Right ventricle myocardium superior (tissue), 1 donor: ENCODE results near the gene GSK3B. TPM values are rescaled to one million over a fixed set of nuclear protein-coding genes. Genes with fewer than 3 reads are reported as not detected.

Experiments
- ATAC-seq: fragments of 200-7000 bp; cut with Tn5 transposase; one replicate; pipeline ENCODE4 v1.9.1; 2020; ENCODE audit warnings: mild to moderate bottlenecking; ENCODE audit not compliant: poor library complexity
- DNase-seq: peaks from one replicate; pipeline ENCODE4 v3.0.0-alpha.2; 2020
- intact Hi-C: fragments of 100-400 bp; cut with DNase I; formaldehyde crosslinking; loops from one replicate; pipeline ENCODE4 v1.11.2; 2022
- long read RNA-seq: library from polyadenylated mRNA; unstranded; transcript quantifications from one replicate; pipeline ENCODE4 v2.0.0, GENCODE V29; 2021
- total RNA-seq: library from RNA; stranded (reverse); fragmentation: NEBNext Ultra II Directional; extraction: Animal tissue kit (Norgen Biotek cat#: 25700); gene quantifications from one replicate; pipeline ENCODE4 v1.2.1, GENCODE V29; 2021
- donor health status: DM: no; HTN: yes; CAD: no; lungs with severe emphysema.

The GSK3B gene
- total RNA-seq: 35.0 TPM
- long read RNA-seq, full-length matches to known transcripts: 7 of 17 reads
- long read RNA-seq, partial matches to known transcripts: 4 of 17 reads
- long read RNA-seq, other reads (novel, unspliced or antisense): 6 of 17 reads

- ATAC-seq: peak; percentile 89
- intact Hi-C loops: loop anchor here (10.0 kb wide), 1 partner anchor 199 kb away; no protein-coding TSS in a partner anchor
- DNase-seq: peak; percentile 99
Measured at GRCh38 chr3:120093911-120094775, at the start of gene GSK3B. TSS of gene GSK3B (minus strand) at chr3:120094447. CDS start at chr3:120093434, 1,013 bp downstream.

DNA sequence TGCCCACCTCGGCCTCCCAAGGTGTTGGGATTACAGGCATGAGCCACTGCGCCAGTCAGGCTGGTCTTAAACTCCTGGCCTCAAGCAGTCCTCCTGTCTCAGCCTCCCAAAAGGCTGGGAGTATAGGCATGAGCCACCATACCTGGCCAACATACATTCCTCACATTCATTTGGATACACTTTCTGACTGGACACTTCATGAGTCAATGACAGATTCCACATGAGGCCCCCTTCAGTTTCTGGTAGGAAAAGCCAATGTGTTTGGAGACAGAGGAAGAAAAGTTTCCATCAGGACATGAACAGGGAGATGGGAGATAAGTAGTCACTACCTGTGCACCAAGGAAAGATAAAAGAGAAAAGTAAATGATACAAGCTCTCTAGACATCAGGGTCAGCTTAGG, 49.4 kb upstream of the GSK3B start:
- intact Hi-C loops: no loop called here
- ATAC-seq: no peak

DNA sequence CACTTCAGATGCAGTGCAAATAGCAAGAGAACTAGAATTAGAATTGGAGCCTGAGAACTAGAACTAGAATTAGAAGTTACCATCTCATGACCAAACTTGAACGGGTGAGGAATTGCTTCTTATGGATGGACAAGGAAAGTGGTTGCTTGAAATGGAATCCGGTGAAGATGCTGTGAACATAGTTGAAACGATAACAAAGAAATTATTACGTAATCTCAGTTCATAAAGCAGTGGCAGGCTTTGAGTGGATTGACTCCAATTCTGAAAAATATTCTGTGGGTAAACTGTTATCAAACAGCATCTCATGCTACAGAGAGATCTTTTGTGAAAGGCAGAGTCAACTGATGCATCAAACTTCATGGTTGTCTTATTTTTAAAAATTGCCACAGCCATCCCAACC, 48.0 kb upstream of the GSK3B start:
- ATAC-seq (no peak), DNase-seq (no peak)
- intact Hi-C loops: no loop called here

More for the DNA sequence above, 49.4 kb upstream of the GSK3B start:
- no peak for DNase-seq

GRCh38 chr3:120140098-120140742, 46.0 kb upstream of the GSK3B start:
- intact Hi-C loops: no loop called here
- ATAC-seq (no peak), DNase-seq (no peak)

- DNase-seq: no peak
- intact Hi-C loops: no loop called here
- no peak for ATAC-seq
Measured at GRCh38 chr3:120139140-120139539, 44.9 kb upstream of the GSK3B start.

GRCh38 chr3:120137548-120137947, 43.3 kb upstream of the GSK3B start:
- ATAC-seq: no peak
- intact Hi-C loops: no loop called here
- DNase-seq: no peak

DNA sequence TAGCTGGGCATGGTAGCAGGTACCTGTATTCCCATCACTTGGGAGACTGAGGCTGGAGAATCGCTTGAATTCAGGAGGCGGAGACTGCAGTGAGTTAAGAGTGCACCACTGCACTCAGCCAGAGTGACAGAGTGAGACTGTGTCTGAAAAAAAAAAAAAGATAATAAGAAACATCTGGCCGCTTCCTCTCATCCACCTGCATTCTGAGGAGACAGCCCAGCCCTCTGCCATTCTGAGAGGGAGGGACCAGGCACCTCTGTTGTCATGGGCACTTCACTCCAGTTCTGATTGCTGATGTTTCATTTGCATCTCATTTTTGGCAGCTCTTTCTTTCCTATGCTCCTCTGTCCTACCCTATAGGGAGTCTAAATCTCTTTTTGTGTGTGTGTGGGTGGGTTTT, 36.4 kb upstream of the GSK3B start:
- no peak for ATAC-seq
- intact Hi-C loops: no loop called here
- no peak for DNase-seq

DNA sequence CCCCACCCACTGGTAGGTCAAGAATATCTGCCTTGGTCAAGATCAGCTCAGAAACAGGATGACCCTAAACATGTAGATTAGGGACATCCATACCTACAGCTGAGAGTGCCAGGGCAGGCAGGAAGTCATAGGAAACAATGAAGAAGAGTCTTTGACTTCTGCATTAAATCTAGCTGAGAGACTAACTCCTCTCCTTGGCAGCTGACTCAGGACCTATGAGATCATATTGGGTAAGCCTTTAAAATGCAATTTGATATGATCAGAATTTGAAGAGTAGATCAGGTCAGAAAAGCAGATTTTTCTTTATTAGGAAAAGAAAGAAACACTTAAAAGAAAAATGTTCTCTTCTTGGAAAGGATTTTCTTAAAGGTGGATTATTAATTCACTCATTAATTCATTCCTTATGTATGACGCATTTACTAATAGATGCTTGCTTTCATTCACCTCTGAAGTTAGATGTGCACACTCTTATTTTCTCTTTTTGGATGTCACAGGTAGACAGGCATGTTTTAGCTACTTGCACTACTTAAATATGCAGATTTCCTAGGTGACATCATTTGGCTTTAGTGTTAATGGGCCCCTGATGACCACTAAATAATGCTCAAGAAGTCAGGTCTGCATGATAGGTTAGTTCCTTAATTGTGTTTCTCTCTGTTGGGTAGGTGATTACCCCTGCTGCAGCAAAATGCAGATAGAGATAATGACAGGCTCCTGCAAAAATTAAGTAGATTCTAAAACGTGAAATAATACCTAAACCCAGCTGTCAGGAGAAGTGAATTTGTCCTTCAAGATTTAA, 35.7 kb upstream of the GSK3B start:
- no peak for DNase-seq
- ATAC-seq: no peak
- intact Hi-C loops: no loop called here

DNA sequence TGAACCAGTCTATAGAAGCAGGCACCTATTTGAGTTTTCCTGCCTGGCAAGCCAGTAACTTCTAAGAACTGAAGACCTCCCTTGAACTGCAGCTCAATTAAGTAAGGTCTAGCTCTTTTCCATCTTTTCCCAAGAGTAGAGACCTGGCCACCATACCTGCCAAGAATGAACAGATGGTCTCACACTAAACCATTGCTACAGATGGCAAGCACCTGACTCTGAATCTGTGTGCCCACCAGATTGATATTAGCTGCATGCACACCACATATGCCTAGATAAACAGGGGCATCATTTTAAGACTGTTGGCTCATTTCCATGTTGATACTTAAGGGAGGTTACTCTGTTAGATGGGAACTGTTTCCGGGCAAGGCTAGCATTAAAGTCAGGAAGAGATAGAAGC, 34.8 kb upstream of the GSK3B start:
- ATAC-seq (no peak), DNase-seq (no peak)
- intact Hi-C loops: no loop called here

- ATAC-seq (no peak), DNase-seq (no peak)
- intact Hi-C loops: no loop called here
Measured at GRCh38 chr3:120125992-120126391, 31.7 kb upstream of the GSK3B start.

DNA sequence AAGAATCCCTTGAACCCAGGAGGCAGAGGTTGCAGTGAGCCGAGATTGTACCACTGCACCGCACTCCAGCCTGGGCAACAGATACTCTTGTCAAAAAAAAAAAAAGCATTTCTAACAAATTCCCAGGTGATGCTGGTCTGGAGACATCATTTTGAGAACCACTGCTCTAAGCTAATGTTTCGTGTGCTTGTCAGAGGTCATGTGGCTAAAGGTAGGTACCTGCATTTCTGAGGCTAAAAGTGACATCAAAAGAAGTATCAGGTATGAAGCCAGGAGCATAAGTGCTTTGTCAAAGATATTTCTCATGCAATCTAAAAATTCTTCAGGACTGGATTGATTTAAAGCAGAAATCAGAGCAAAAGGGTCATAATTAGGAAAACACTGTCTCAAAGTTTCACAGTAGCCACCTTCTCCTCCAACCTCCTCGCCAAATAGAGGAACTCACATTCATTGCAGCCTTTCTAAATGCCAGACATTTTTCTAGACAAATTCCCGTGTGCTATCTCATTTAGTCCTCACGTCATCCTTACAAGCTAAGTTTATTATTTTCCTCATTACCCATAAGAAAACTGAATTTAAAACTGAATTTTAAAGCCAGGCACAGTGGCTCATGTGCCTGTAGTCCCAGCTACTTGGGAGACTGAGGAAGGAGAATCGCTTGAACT, 25.7 kb upstream of the GSK3B start:
- DNase-seq: no peak
- intact Hi-C loops: no loop called here

DNA sequence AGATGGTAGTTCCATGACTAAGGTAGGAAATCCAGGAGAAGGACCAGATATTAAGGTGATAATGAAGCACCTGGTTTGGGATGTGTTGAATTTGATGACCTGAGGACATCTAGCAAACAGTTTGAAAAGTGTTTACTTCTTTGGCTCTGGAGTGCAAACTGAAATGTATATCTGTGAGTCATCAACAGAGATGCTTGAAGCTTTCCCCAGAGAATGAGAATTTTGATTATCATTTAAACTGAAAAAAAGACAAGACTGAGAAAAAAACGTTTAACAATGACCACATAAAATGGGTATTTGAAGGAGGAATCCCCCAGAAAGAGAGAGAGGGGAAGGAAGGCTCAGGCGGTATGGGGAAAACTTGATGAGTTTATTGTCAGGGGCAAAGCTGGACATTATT, 20.7 kb upstream of the GSK3B start:
- ATAC-seq (no peak), DNase-seq (no peak)
- intact Hi-C loops: no loop called here

More for the DNA sequence above, 25.7 kb upstream of the GSK3B start:
- ATAC-seq: no peak

GRCh38 chr3:120114376-120114775, 20.1 kb upstream of the GSK3B start:
- intact Hi-C loops: no loop called here
- DNase-seq: no peak

GRCh38 chr3:120113128-120114116, 19.2 kb upstream of the GSK3B start:
- DNase-seq (no peak), ATAC-seq (no peak)
- intact Hi-C loops: no loop called here

More at GRCh38 chr3:120114376-120114775, 20.1 kb upstream of the GSK3B start:
- ATAC-seq: no peak

- no peak for ATAC-seq
- intact Hi-C loops: no loop called here
Measured at GRCh38 chr3:120111898-120112297, 17.7 kb upstream of the GSK3B start.

DNA sequence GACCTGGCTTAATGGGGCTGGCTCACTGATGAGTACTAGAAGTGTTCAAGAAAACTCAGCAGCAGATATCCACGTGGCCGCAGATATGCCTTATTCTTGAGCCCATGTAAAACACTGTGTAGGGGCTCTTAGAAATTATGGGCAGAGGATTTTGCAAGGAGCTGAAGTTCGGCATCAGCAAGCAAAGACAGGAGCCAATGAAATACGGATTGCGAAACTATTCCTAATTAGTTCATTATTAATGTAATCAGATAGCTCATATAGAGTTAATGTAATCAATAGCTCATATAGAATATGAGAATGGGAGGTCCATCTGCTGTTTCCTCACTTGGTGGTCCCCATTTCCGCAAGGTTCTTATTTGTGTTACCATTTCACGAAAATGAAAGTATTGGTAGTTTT, 9.0 kb upstream of the GSK3B start:
- DNase-seq (no peak), ATAC-seq (no peak)
- intact Hi-C loops: no loop called here

More at GRCh38 chr3:120111898-120112297, 17.7 kb upstream of the GSK3B start:
- no peak for DNase-seq

GRCh38 chr3:120102674-120103073, 8.4 kb upstream of the GSK3B start:
- intact Hi-C loops: no loop called here
- ATAC-seq (peak; percentile 76), DNase-seq (no peak)
